ENCODE results near the gene ERO1B.

Gene ERO1B

DNA sequence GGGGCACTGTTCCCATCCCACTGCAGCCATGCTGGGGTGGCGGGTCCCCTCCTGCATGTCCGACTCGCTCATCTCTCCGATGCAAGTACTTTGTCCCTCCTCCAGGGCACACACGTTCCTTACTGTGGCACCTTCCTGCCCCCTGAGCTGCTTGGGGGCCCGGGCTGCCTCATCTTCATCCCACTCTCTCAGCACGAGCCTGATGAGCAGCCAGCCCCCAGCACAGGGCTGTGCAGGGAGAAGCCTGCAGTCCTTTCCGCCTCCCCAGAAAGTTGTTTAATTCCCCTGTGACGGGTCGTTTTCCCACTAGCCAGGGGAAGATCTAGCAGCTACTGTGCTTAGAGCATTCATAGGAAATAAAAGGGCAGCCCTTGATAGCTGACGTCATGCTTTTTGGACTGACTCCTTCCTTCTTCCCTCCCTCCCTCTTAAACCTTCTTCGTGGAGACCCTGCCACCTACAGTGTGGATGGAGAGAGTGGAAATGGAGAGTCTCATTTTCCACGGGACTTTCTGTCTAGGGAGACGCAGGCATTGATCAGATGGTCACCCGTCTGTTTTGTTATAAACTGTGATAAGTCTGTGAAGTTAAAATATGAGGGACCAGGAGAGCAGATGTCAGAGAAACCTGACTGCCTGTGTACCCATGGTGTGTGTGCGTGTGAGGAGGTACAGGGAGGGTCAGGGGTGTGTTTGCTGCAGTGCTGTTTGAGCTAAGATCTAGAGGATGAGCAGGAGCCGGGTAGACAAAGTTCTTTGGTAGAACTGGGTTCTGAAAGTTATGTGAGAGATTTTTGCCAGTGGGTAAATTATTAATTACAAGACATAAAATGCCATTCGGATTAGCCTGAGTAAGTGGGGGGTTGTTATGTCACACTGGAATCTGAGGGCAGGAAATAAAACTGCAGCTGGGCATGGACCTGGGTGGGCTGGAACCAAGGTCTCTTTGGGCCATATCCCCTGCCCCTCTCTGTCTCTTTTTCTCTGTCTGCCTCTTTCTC lies 105.1 kb downstream of the ERO1B start:
- no peak for DNase-seq

DNA sequence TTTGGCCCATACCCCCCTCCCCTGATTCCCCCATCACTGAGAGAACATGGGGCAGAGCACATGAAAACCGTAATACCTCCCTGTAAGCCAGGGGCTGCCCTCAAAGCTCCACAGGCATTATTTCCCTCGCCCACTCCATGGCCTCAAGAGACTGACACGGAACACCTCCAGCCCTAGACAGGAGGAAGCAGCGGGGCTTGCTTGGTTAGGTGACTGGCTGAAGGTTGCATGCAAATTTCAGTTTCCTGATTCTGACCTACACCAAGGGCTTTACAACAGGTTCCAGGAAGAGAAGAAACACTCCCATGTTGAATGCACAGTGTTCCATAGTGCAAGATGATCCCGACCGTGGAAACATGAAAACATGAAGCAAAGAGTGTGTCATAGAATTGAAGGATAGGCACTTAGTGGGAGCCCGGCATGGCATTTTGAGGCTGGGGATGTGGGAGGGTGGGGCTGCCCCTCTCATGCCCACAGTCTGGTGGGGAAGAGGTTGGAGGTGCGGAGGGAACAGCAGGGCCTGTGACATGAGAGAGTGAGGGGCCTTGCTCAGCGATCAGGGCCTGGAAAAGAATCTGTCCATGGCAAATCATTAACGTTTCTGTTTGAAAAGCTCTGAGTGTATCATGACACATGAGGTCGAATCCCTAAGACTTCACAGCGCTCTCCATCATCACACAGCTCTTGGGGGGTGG lies 106.0 kb downstream of the ERO1B start:
- DNase-seq = no peak

DNA sequence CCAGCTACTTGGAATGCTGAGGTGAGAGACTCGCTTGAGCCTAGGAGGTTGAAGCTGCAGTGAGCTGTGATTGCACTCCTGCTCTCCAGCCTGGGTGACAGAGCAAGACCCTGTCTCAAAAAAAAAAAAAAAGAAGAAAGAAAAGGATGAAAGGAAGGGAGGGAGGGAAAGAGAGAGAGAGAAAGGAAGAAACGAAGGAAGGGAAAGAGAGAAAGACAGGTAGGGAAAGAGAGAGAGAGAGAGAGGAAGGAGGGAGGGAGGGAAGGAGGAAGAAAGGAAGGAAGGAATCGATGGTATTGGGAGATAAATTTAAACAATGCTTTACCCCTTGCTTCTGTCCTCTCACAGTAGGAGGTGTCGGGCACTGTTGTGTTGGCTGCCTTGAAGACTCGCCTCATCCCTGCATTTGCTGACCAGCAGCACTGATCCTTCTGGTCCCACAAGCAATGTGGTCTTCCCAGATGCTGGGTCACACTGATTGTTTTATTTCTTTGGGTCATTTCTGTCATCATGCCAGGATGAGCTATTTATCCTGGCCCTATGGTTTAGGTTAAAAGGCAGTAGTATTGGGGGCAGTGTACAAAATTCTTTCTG lies 108.5 kb downstream of the ERO1B start:
- DNase-seq = no peak

DNA sequence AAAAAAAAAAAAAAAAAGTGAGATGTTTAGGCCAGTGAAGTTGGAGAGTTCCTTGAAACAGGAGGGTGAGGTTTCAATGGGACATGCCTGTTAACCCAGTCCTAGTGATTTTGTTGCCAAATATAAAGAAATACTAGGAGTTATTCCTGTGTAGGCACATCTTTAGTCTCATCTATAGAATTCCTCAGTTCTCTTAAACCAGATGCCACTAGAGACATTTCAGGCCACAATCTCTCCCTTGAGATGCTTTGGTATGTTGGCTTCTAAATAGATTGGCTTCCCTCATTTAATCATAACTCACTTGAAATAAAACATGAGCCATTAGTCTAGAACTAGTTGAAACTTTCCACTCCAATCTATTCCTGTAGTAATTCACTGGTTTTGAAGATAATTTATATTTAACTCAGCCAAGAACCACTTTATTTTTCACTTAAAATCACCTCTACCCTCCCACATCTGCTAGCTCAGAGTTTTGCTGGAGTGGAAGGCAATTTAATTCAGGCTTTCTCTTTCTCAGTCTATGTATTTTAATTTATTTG lies 109.6 kb downstream of the ERO1B start:
- no peak for DNase-seq

DNA sequence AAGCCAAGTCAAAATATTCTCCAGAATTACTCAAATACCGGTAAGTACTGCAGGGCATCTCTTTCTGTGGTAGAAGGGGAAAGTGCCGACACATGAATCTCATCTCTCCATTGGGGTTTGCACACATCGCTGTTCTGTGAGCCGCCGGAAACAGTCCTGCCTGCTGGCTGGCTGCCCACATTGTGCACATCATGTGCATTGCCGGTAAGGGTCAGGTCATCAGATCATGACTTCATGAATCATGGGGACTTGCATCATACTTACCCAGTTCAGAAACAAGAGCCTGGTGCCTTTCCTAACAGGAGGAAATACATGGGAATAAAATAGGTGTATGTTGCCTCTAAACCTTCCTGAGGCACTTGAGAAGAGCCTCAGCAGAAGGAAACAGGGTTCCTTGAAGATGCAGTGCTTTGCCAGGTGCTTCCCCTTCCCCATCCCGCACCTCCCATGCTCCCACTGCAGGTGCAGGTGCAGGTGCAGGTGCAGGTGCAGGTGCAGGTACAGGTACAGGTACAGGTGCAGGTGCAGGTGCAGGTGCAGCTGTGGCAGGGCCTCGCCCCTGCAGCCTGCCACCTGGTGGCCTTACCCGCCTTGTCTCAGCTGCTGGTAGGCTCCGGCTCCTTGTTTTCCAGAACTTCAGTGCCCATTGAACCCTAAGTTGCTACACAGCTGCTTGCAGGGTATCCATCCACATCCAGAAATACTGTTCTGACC lies 112.9 kb downstream of the ERO1B start:
- DNase-seq = peak; percentile 96

DNA sequence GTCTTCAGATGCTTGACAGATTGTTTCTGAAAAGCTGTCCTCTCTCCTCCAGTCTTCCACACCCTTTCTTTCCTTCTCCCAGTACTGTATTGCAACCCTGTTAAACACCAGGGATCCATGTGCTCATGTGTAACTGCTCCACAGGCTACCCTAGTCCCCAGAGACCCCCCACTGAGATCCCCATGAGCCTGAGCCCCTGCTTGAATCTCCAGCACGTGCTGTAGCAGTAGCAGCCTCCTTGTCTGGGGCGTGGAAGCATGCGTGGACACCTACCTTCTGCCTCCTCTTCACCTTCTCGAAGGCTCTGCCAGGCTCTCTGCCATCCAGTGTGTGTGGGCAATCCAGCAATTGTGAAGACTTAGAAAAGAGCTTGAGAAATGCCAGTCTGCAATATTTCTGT lies 114.2 kb downstream of the ERO1B start:
- DNase-seq = no peak

DNA sequence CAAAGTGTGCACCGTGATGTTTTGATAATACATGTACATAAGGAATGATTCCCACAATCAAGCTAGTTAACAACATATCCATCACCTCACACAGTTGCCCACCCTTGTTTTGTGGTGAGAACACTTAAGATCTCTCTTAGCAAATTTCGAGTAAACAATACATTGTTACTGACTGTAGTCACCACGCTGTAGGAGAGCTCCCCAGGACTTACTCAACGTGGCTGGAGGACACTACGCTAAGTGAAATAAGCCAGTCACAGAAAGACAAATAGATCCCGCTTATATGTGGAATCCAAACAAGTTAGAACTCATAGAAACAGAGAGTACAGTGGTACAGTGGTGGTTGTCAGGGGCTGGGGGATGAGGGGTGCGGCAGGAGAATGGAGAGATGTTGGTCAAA lies 114.6 kb downstream of the ERO1B start:
- DNase-seq = no peak

DNA sequence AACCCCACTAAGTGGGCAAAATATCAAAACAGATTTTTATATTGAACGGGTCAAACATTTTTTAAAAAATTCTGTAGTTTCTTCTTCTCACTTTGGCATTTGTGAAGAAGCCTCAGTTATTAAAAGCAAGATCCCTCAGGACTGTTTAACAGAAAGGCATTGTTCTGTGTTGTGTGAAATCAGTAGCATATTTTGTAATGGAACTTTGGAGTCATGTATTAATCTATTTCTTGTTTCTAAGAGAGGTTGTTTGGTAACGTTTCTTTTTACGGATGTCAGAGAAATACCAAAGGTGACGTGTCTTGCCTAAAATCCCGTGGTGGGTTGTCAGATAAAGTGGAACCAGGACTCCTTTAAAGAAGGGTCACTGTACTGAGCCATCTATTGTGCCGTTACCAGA lies 115.7 kb downstream of the ERO1B start:
- no peak for DNase-seq
